ENCODE data around the gene CAV2.

CAV2 gene

DNA sequence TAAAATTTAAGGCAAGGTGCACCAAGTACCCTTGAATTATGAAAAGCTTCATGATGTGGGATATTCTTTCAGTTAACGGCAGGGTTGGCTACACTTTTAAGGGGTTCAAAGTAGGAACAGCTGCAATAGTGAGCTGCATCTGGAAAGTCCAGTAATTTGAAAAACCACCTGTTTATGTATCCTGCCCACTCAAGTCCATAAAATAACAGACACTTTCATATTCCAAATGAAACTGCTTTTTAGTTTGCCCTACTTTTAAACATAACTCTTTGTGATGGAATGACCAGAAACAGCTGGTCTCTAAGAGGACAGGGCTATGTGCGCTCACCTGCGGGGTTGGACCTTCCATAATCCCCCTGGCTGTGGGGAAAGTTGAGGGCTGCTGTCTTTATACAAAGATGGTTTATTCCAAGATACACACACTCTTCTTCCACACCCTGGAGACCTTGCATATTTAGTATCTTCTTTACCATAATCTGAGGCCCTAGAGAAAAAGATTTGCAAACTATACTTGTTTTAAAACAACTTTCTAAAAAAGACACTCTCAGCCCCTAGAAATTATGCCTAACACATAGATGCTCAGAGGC, 32.7 kb downstream of the CAV2 start:
- no peak for DNase-seq (ENCODE audit: low read depth)
- in situ Hi-C loops (cut with HindIII; ENCODE audit: low sequenced_read_pairs), result no loop called here
- TF ChIP-seq, protein P1, sequence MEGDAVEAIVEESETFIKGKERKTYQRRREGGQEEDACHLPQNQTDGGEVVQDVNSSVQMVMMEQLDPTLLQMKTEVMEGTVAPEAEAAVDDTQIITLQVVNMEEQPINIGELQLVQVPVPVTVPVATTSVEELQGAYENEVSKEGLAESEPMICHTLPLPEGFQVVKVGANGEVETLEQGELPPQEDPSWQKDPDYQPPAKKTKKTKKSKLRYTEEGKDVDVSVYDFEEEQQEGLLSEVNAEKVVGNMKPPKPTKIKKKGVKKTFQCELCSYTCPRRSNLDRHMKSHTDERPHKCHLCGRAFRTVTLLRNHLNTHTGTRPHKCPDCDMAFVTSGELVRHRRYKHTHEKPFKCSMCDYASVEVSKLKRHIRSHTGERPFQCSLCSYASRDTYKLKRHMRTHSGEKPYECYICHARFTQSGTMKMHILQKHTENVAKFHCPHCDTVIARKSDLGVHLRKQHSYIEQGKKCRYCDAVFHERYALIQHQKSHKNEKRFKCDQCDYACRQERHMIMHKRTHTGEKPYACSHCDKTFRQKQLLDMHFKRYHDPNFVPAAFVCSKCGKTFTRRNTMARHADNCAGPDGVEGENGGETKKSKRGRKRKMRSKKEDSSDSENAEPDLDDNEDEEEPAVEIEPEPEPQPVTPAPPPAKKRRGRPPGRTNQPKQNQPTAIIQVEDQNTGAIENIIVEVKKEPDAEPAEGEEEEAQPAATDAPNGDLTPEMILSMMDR (IDR thresholded peaks at IDR 0.05; ENCODE audit: low read depth, low read length, missing control alignments), result no peak
- no peak overlapping the region for H3K4me3 ChIP-seq (ENCODE audit: low read depth, low read length)

DNA sequence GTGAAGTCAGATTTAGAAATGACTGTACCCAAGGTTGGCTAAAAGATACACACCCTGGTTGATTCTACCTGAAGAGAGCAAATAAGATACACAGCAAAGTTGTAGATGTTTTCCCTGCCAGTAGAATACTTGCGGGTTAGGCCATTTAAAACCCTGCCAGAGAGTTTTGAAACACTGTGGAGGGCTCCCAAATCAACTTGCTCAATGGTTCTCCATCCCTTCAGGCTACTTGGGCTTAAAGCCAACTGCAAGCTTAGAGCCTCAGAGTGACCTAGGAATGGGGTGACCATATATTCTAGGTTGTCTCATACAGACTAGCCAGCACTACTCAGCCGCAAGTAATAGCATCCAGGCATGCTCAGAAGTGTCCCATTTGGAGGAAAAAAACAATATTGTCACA, 35.3 kb downstream of the CAV2 start:
- TF ChIP-seq, protein P1 (IDR thresholded peaks at IDR 0.05; ENCODE audit: low read depth, low read length, missing control alignments), result no peak
- DNase-seq (ENCODE audit: low read depth), result no peak
- no peak overlapping the region for H3K4me3 ChIP-seq (ENCODE audit: low read depth, low read length)
- in situ Hi-C loops (cut with HindIII; ENCODE audit: low sequenced_read_pairs), result no loop called here

GRCh38 chr7:116535416-116535815, 35.9 kb downstream of the CAV2 start:
- H3K4me3 ChIP-seq (ENCODE audit: low read depth, low read length), result no peak overlapping the region

DNA sequence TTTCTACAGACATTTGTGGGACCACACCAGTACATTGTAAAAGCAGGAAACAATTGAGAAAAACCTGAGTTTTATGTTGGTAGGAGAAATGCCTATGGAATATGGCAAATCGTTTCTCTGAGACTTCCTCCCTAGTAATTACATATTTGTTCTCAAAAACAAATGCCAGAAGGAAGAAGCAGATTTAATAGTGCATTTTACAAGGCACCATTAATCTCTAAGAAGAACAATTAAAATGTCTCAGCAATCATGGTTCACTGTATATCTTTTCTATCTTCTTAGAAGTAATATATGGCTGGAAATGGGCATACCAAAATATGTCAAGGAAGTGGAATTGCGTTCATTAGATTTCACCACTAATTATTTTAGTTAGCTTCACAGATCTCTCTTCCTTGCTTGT, 38.6 kb downstream of the CAV2 start:
- no peak overlapping the region for H3K4me3 ChIP-seq (ENCODE audit: low read depth, low read length)
- in situ Hi-C loops (cut with HindIII; ENCODE audit: low sequenced_read_pairs), result no loop called here
- TF ChIP-seq, protein P1 (IDR thresholded peaks at IDR 0.05; ENCODE audit: low read depth, low read length, missing control alignments), result no peak
- DNase-seq (ENCODE audit: low read depth), result no peak

More at GRCh38 chr7:116535416-116535815, 35.9 kb downstream of the CAV2 start:
- in situ Hi-C loops (cut with HindIII; ENCODE audit: low sequenced_read_pairs), result no loop called here
- no peak for DNase-seq (ENCODE audit: low read depth)
- TF ChIP-seq, protein P1 (IDR thresholded peaks at IDR 0.05; ENCODE audit: low read depth, low read length, missing control alignments), result no peak

DNA sequence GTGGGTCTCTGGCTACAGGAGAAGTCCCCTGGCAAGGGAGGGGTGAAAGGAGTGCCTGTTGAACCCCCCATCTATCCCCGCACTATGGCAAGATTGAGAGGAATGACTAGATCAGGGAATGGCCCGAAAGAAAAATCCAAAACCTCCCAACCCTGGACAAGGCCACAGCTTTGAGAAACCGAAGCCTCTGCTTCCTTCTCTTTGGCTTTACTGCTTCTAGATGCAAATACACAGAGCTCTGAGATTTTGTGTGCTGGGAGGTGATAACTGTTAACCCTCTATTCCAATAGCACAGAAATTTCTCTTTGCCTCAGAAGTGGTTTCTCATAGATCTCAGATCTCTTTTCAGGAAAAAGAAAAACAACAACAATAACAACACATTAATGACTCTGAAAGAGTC, 40.3 kb downstream of the CAV2 start:
- DNase-seq (ENCODE audit: low read depth), result no peak
- no peak overlapping the region for H3K4me3 ChIP-seq (ENCODE audit: low read depth, low read length)
- in situ Hi-C loops (cut with HindIII; ENCODE audit: low sequenced_read_pairs), result no loop called here
- TF ChIP-seq, protein P1 (IDR thresholded peaks at IDR 0.05; ENCODE audit: low read depth, low read length, missing control alignments), result no peak

- no peak for DNase-seq (ENCODE audit: low read depth)
- in situ Hi-C loops (cut with HindIII; ENCODE audit: low sequenced_read_pairs), result no loop called here
- no peak overlapping the region for H3K4me3 ChIP-seq (ENCODE audit: low read depth, low read length)
- TF ChIP-seq, protein P1 (IDR thresholded peaks at IDR 0.05; ENCODE audit: low read depth, low read length, missing control alignments), result no peak
Measured at GRCh38 chr7:116540743-116541142, 41.2 kb downstream of the CAV2 start.
